NCI-H2196 (cell line): ENCODE data around the gene LEMD3.
A peak's percentile ranks its signal among the peaks of the same experiment; 100 is the strongest.

Experiments
- DNase-seq: peaks from one replicate; lab custom pipeline; 2025; ENCODE audit not compliant: unreplicated experiment; lab: John Stamatoyannopoulos, UW

LEMD3 gene

GRCh38 chr12:65204886-65205525, 35.6 kb downstream of the LEMD3 start:
- DNase-seq = no peak

- DNase-seq = no peak
These were observed 36.5 kb downstream of the LEMD3 start for GRCh38 chr12:65205886-65206285.

- no peak for DNase-seq
These were observed 38.7 kb downstream of the LEMD3 start for GRCh38 chr12:65208125-65208524.

- no peak for DNase-seq
These were observed 39.7 kb downstream of the LEMD3 start for GRCh38 chr12:65208964-65209654.

DNA sequence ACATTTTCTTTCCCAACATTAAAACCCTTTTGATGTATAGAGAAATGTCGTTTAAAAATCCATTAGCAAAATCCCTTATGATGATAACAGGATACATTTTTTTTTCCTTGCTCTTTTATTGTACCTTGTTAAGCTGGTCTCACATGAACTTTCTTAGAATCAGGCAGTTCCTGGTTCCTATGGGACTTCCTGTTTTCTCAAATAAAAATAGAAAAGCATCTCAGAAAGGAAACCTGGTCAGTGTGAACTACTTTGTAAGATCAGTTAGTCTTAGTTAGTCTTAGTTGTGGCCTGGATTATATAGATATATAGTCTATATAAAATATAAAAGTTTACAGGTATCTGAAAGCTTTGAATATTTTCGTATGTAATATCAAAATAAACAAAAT, 40.3 kb downstream of the LEMD3 start:
- DNase-seq = no peak

DNA sequence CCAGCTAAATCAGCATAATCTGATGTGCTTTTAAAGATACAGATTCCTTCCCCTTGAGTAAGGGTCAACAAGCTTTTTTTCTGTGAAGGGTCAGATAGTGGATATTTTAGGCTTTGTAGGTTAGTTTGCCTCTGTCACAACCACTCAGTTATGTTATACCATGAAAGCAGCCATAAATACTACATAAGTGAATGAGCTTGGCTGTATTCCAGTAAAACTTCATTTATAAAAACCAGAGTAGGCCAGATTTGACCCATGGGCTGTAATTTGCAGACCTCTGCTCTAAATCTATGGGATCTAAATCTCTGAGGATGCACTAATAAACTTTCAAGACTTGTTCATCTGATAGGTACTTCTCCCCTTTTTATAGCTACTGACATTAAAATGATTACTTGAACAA, 47.7 kb downstream of the LEMD3 start:
- DNase-seq = no peak

- DNase-seq = no peak
These were observed 51.4 kb downstream of the LEMD3 start for GRCh38 chr12:65220761-65221160.

DNA sequence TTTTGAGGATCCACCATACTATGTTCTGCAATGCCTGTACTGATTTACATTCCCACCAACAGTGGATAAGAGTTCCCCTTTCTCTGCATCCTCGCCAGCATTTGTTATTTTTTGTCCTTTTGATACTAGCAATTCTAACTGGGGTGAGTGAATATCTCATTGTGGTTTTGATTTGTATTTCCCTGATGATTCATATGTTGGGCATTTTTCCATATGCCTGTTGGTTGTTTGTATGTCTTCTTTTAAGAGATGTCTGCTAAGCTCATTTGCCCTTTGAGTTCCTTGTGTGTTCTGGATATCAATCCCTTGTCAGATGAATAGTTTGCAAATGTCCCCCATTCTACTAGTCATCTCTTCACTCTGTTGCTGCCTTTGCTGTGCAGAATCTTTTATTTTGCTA, 60.1 kb downstream of the LEMD3 start:
- no peak for DNase-seq

- peak; percentile 4 for DNase-seq
These were observed 63.2 kb downstream of the LEMD3 start for GRCh38 chr12:65232476-65233077.

DNA sequence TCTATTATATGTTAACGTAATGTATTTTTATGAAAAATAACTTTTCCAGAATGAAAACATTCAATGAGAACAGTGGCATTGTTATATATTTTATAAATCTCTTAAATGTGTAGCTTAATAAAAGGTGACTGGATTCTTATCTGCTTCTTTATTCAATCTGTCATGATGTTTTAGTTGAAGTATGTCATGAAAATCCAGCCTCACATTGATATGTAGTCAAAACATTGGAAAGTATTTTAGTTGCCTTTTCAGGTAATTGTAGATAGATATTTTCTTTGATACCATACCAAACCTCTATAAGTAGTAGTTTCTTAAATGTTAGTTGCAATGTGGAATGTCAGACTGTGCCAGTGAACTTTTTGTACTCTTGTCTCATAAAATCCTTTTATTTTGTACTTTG, 67.8 kb downstream of the LEMD3 start:
- DNase-seq = no peak

DNA sequence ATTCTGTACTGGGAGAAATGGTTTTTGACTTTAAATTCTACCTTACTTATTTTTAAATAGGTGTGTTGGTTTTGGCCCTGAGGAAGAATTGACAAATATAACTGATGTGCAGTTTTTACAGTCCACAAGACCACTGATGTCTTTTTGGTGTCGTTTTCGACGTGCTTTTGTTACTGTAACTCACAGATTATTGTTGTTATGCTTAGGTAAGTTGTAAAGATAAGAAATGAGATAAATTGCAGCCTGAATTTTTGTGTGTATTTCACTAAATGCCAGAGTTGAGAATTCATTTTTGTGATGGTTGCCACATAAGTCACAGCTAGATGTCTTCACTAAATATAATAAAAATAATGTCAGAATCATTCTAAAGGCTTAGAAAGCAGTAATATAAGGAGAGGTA, 69.2 kb downstream of the LEMD3 start:
- DNase-seq = no peak

DNA sequence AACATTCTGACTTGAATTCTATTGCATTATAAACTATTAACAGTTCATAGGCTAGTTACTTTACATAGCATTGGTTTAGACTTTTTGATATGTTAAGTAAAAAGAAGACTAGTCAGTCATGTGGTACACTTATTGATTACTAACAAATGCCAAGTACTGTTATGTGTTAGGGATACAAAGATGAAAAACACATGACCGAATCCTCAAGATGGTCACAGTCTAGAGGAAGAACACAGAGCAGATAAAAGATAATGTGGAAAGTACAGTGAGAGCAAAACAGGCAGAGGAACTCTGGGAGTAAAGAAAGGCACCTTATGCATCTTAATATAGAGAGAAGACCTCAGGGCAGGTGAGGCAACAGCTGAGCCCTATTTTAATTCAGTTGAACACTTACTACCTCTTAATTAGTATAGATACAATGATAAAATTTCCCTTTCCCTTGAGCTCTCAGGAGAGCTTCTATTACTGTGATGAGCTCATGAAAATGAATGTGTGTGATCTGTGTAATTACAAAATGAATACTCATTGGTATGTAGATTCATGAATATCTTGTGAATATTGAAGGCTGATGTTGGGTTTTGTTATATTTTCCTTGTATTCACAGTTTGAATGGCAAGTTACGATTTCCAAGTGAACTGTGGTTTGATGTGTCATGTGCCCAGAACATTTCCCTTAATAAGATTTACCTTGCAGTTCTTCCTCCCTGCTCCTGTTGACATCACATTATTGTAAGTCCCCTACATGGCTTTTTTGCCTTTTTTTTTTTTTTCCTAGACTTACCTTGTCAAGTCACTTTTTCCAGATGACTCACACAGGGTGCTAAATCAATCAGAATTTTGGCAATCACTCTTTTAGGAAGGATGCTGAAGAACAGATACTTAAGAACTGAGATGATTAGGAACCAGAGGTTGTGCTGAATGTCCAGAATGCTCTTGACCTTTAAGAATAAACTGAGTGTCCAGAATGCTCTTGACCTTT, 79.6 kb downstream of the LEMD3 start:
- DNase-seq = no peak

GRCh38 chr12:65252515-65252914, 83.1 kb downstream of the LEMD3 start:
- DNase-seq = no peak

- no peak for DNase-seq
These were observed 88.6 kb downstream of the LEMD3 start for GRCh38 chr12:65257986-65258385.

- DNase-seq = no peak
These were observed 90.1 kb downstream of the LEMD3 start for GRCh38 chr12:65259501-65259900.

GRCh38 chr12:65263777-65264176, 94.4 kb downstream of the LEMD3 start:
- no peak for DNase-seq

GRCh38 chr12:65266408-65266807, 97.0 kb downstream of the LEMD3 start:
- DNase-seq = no peak

DNA sequence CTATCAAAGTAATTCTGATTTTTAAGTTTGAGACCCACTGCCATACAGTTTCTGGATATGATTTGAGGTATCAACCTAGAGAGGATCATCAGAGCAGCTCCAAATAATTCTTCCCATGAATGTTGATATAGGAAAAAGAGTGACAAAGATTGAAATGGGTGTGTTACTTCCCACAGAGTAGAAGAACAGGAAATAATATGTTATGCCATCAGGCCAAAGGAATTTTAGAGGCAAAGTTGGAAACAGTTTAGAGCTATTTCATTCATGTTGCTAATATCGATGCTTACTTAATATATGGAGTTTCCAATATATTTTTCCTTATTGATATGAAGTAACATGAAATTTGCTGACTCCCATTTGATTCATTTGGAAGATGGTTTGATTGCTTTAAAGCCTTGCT, 100.2 kb downstream of the LEMD3 start:
- no peak for DNase-seq

DNA sequence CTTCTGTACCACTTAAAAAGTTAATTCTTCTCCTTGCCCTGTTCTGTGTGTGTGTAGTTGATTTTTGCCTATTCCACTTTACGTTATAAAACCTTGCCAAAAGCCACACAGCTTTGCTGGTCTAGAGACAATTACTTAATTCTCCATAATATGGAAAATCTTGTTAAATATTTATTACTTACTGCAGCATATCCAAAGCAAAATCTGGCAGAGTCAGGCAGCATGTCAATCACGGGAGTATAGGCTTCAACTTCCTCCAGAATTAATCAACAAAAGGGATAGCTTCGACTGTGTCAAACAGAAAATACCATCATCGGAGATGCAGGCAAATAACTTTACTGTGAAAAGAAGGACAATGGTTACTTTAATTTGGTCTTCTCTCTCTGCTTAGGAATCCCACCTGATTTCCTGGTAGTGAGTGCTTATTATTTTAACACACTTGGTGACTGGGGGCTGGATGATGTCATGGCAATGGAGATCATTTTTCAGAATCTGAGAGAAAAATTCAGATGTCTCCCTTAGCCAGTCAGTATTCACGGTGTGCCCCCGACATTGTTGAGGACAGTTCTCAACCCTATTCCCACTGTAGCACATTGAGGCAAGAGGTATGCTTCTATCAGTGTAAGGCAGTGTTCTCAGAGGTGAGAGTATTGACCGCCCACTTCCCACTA, 105.4 kb downstream of the LEMD3 start:
- no peak for DNase-seq

DNA sequence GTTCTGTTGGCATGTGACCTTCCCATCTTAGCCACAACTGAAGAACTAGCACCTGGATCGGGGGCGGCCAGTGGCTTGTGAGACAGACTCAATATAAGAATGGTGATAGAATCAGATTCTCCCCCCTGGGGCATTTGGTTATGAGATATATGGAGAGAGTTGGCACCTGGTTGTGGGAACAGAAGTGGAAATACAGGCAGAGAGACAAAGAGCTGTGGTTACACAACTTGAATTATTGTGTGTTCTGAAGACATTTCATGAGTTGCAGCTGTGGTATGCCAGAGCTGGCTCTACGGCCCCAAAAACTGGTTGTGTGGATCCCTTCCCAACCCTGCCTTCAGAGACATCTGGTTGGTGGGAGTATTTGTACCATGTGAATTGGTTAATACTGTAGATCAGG, 106.2 kb downstream of the LEMD3 start:
- DNase-seq = no peak
